HG03575 (cell line): ENCODE results near the gene ARHGAP40.
"Not testable (repeated sequence)": the region's sequence is repeated elsewhere in the genome, so short reads cannot be mapped to it uniquely, and the experiment has no call there.

ENCODE experiments used
- ATAC-seq: cut with Tn5 transposase; IDR thresholded peaks from one replicate; pipeline ENCODE4 v1.9.1; 2021; ENCODE audit not compliant: unreplicated experiment, insufficient number of reproducible peaks, low FRiP score; ENCODE audit errors: extremely low read depth

The ARHGAP40 gene

DNA sequence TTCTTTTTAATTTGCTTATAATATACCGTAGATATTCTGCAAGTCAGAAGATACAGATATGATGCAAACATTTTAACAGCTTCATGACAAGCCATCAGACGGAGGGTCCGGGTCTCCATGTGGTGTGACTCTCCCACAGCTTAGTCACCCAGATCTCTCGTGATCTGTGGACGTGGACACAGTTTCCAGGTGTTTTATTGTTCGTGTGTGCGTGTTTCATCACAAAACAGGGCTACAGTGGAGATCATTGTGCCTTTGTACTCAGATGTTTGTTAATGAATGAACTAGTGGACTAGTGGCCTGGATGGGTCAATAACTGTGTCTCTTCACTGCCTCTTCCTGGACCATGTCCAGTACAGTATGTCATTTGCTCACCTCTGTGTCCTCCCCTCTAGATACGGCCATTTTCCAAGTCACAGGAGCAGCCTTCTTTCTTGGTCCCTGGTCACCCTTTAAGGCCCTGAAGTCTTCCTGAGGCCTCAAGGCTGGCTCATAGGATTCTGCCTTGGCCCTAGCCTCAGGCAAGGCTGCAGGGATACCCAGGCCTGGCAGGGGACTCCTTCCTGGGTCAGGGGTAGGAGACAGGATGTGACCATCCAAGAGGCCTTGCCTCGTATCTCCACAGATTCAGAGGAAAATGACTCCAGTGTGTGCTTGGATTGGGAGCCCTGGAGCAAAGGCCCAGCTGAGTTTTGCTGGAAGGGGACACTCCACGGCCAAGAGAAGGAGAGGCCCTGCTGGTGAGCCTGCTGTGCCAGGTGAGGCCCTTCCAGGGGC, 16.0 kb upstream of the ARHGAP40 start:
- no peak for ATAC-seq

GRCh38 chr20:38586181-38586525, 15.5 kb upstream of the ARHGAP40 start:
- ATAC-seq = no peak

- ATAC-seq = no peak
Observed at GRCh38 chr20:38588303-38588702, 13.3 kb upstream of the ARHGAP40 start.

GRCh38 chr20:38589351-38589750, 12.3 kb upstream of the ARHGAP40 start:
- ATAC-seq = no peak

DNA sequence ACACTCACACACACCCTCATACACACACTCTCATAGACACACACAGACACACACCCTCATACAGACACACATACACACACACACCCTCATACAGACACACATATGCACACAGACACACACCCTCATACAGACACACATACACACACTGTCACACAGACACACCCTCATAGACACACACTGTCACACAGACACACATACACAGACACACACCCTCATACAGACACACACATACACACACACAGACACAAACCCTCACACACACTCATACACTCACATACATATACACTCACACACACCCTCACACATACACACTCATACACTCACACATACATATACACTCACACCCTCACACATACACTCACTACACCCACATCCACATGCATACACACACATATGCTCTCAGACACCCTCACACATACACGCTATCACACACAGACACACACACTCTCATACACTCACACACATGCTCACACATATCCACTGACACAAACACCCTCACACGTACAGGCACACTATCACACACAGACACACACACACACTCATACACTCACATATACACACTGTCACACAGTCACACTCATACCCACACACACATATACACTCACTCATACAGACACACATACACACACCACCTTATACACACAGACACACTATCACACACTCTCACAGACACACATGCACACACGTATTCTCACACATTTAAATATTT, 11.5 kb upstream of the ARHGAP40 start:
- ATAC-seq = no peak

GRCh38 chr20:38590676-38591473, 10.7 kb upstream of the ARHGAP40 start:
- no peak for ATAC-seq

GRCh38 chr20:38591474-38592410, 9.9 kb upstream of the ARHGAP40 start:
- ATAC-seq = no peak

DNA sequence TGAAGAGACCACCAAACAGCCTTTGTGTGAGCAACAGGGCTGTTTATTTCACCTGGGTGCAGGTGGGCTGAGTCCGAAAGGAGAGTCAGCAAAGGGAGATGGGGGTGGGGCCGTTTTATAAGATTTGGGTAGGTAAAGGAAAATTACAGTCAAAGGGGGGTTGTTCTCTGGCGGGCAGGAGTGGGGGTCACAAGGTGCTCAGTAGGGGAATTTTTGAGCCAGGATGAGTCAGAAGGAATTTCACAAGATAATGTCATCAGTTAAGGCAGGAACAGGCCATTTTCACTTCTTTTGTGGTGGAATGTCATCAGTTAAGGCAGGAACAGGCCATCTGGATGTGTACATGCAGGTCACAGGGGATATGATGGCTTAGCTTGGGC, 9.2 kb upstream of the ARHGAP40 start:
- ATAC-seq = not testable (repeated sequence)

DNA sequence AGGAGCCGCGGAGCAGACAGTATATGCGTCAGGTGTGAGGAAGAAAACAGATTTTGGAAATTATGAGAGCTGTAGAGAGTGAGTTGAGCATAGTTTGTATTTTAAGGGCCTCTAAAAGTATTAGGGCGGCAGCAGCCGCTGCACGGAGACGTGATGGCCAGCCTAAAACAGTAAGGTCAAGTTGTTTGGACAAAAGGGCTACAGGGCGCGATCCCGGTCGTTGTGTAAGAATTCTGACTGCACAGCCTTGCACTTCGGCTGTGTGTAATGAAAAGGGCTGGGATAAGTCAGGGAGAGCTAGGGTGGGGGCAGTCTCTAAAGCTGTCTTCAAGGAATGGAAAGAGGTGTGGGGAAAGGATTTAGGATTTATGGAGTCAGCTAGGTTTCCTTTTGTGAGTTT, 7.3 kb upstream of the ARHGAP40 start:
- not testable (repeated sequence) for ATAC-seq

- not testable (repeated sequence) for ATAC-seq
Observed at GRCh38 chr20:38595886-38596285, 5.7 kb upstream of the ARHGAP40 start.

DNA sequence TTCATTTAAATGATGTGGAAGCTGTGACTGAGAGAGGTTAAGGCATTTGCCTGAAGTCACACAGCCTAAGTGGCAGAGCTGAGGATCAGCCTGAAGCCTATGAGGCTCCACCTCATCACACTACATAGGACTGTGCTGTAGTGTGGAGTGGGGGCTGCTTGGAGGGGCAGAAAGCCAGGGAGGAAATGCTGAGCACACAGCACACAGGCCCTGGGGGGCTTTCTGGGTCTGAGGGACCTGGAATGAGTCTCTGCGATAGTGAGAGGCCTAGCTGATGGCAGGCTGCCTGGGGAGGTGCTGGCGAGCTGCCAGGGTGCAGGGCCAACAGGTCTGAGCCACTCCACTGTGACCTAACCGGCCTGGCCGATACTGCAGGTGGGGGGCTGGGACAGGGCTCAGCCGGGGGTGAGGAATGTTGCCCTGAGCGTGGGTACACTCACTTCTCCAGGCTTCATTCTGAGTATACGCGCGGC, 2.2 kb upstream of the ARHGAP40 start:
- ATAC-seq = no peak

- no peak for ATAC-seq
Observed at GRCh38 chr20:38600057-38600456, 1.6 kb upstream of the ARHGAP40 start.

DNA sequence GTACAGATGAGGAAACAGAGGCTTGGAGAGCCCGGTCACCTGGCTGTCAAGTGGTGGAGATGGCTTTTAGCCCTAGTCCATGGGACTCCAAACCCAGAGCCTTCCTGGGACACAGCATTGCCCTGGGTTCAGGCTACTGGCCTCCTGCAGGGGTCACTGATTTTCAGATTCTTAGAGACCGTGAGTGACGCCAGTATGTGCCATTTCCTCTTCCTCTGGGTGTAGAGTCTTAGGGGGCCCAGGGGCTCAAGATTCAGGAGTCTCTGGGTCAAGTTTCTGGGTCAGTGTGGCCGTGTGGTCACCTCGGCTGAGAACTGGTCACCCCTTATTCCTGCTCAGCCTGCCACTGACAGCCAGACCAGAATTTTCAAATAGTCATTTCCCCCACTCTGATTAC, 574 bp downstream of the ARHGAP40 start:
- ATAC-seq = no peak

DNA sequence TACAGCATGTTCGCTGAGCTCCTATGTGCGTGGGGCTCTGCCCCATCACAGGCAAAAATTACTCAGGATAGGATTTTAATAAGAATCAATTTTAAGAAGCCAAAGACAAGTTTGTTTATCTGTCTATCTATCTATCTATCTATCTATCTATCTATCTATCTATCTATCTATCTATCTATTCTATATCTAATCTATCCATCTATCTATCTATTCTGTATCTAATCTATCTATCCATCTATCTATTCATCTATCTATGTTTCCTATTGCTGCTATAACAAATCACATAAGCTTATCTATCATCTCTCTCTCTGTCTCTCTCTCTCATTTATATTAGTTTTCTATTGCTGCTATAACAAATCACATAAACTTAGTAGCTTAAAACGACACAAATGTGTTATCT, 1.7 kb downstream of the ARHGAP40 start:
- no peak for ATAC-seq

DNA sequence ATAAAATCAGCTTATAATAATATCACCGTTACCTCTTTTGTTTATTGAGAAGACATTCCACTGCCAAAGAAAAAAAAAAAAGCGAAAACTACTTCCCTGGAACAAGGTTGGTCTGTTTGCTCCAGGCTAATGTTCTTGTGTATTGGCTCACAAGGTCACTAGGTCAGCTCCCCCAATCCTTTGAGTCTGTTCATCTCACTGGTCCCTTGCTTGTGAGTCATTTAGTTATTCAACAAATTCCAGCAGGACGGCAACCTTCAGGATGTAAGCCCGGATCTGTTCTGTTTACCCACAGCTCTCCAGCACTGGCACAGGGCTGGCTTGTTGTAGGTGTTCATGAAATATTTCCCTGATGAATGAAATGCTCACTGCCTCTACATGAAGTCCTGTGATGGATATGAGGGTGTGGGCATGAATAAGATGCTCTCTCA, 3.3 kb downstream of the ARHGAP40 start:
- ATAC-seq = no peak

GRCh38 chr20:38607351-38607750, 5.7 kb downstream of the ARHGAP40 start:
- no peak for ATAC-seq

- no peak for ATAC-seq
Observed at GRCh38 chr20:38608188-38608587, 6.6 kb downstream of the ARHGAP40 start.

- ATAC-seq = no peak
Observed at GRCh38 chr20:38609815-38610214, 8.2 kb downstream of the ARHGAP40 start.

GRCh38 chr20:38610521-38610920, 8.9 kb downstream of the ARHGAP40 start:
- ATAC-seq = no peak
